NCI-H2196 treated with DMSO at 0.1 percent for 48 hours (cell line): ENCODE measurements around the gene DAB2IP.

Source experiments
- DNase-seq: peaks from one replicate; lab custom pipeline; 2025; ENCODE audit not compliant: unreplicated experiment; lab: John Stamatoyannopoulos, UW

Gene DAB2IP

GRCh38 chr9:121625590-121625989, 25.8 kb upstream of the DAB2IP start:
- DNase-seq: no peak

- DNase-seq: no peak
Measured at GRCh38 chr9:121626012-121626411, 25.4 kb upstream of the DAB2IP start.

- no peak for DNase-seq
Measured at GRCh38 chr9:121627427-121627826, 24.0 kb upstream of the DAB2IP start.

- no peak for DNase-seq
Measured at GRCh38 chr9:121628401-121628800, 23.0 kb upstream of the DAB2IP start.

- no peak for DNase-seq
Measured at GRCh38 chr9:121631115-121631514, 20.3 kb upstream of the DAB2IP start.

GRCh38 chr9:121631978-121632418, 19.4 kb upstream of the DAB2IP start:
- no peak for DNase-seq

GRCh38 chr9:121633119-121633714, 18.2 kb upstream of the DAB2IP start:
- DNase-seq: no peak

- no peak for DNase-seq
Measured at GRCh38 chr9:121633736-121634135, 17.7 kb upstream of the DAB2IP start.

- no peak for DNase-seq
Measured at GRCh38 chr9:121634329-121635261, 16.8 kb upstream of the DAB2IP start.

- no peak for DNase-seq
Measured at GRCh38 chr9:121635300-121635876, 16.0 kb upstream of the DAB2IP start.

- DNase-seq: no peak
Measured at GRCh38 chr9:121636341-121636865, 15.0 kb upstream of the DAB2IP start.

- no peak for DNase-seq
Measured at GRCh38 chr9:121636978-121637712, 14.3 kb upstream of the DAB2IP start.

GRCh38 chr9:121637713-121638220, 13.7 kb upstream of the DAB2IP start:
- DNase-seq: no peak

GRCh38 chr9:121638399-121638798, 13.0 kb upstream of the DAB2IP start:
- no peak for DNase-seq

- no peak for DNase-seq
Measured at GRCh38 chr9:121638901-121639592, 12.4 kb upstream of the DAB2IP start.

- DNase-seq: no peak
Measured at GRCh38 chr9:121639619-121640018, 11.8 kb upstream of the DAB2IP start.

GRCh38 chr9:121640076-121640475, 11.4 kb upstream of the DAB2IP start:
- no peak for DNase-seq

- DNase-seq: no peak
Measured at GRCh38 chr9:121640491-121641223, 10.8 kb upstream of the DAB2IP start.

- DNase-seq: no peak
Measured at GRCh38 chr9:121641224-121641611, 10.2 kb upstream of the DAB2IP start.

- DNase-seq: no peak
Measured at GRCh38 chr9:121642758-121643157, 8.7 kb upstream of the DAB2IP start.
